K562 (cell line): Measurements from ENCODE around the gene UGP2. TPM values are rescaled to one million over a fixed set of nuclear protein-coding genes. Genes with fewer than 3 reads are reported as not detected.

Experiments
- CBX5 ChIP-seq: IDR thresholded peaks from 2 replicates; pipeline ENCODE4 v1.6.1; 2014; ENCODE audit warnings: low read depth, borderline replicate concordance
- NCOA2 ChIP-seq, 2 experiments: fragments of 450-650 bp; IDR thresholded peaks; 2 replicates each; pipeline ENCODE4 v1.6.1; 2018; ENCODE audit warnings: mild to moderate bottlenecking in 2 of 2, moderate library complexity in 1 of 2; ENCODE audit not compliant: partially characterized antibody in 2 of 2
- PHTF2 ChIP-seq: fragments of 250-450 bp; sonication (Bioruptor Pico); IDR thresholded peaks from 2 replicates; pipeline ENCODE4 v1.5.0; 2021; ENCODE audit warnings: mild to moderate bottlenecking
- RBM39 ChIP-seq: fragments of 200-400 bp; formaldehyde crosslinking; optimal IDR thresholded peaks from 2 replicates; pipeline ENCODE3; 2018; ENCODE audit warnings: low read depth, low read length
- RFX1 ChIP-seq: fragments of 450-650 bp; IDR thresholded peaks from 2 replicates; pipeline ENCODE4 v1.6.1; 2016; ENCODE audit warnings: mild to moderate bottlenecking, moderate library complexity
- SMAD3 ChIP-seq: fragments of 450-650 bp; formaldehyde crosslinking; conservative IDR thresholded peaks from 2 replicates; pipeline ENCODE4 v1.4.0; 2020; ENCODE audit warnings: mild to moderate bottlenecking
- SMARCE1 ChIP-seq: fragments of 450-650 bp; IDR thresholded peaks from 2 replicates; pipeline ENCODE4 v1.7.1; 2016; ENCODE audit warnings: mild to moderate bottlenecking
- SRF ChIP-seq, 2 experiments: fragments of 250-450, 450-650 bp in 1 of 2; sonication (Bioruptor Pico) in 1 of 2; sonication (generic) in 1 of 2; formaldehyde crosslinking; IDR thresholded peaks; 2 replicates each; pipeline versions ENCODE4 v1.5.0 to v1.5.1; 2020 to 2022; ENCODE audit warnings: mild to moderate bottlenecking in 1 of 2, missing genetic modification reagents in 1 of 2
- TEAD2 ChIP-seq: fragments of 450-650 bp; IDR thresholded peaks from 2 replicates; pipeline ENCODE4 v1.6.1; 2016; ENCODE audit warnings: missing genetic modification characterization, control low read depth, missing compliant biosample characterization
- TSC22D4 ChIP-seq: fragments of 450-650 bp; IDR thresholded peaks from 2 replicates; pipeline ENCODE4 v1.6.1; 2016; ENCODE audit warnings: missing genetic modification characterization, missing biosample characterization, control low read depth
- ZNF282 ChIP-seq: sonication (generic); formaldehyde crosslinking; IDR thresholded peaks from 2 replicates; pipeline ENCODE4 v1.8.1; 2023; ENCODE audit warnings: missing genetic modification reagents
- polyA plus RNA-seq, 8 experiments: library from polyadenylated mRNA; depleted of rRNA in 4 of 8; stranded (reverse) in 5 of 8; unstranded in 3 of 8; fragments of >200 nt; fragmentation: Nextera tagmentation in 2 of 8; fragmentation: Illumina TruSeq in 1 of 8; extraction: Ambion mirVana in 2 of 8; extraction: Trizol in 1 of 8; gene quantifications; 2 replicates each; pipeline versions ENCODE4 v1.2.1 to v1.2.3, GENCODE V29; 2011 to 2014; ENCODE audit warnings: inconsistent platforms in 1 of 8, missing spikeins in 1 of 8
- total RNA-seq, 7 experiments: library from RNA; depleted of rRNA in 6 of 7; stranded (reverse); fragments of >200 nt in 6 of 7; fragmentation: Illumina TruSeq in 2 of 7; extraction: Trizol in 2 of 7; gene quantifications; 2 replicates each; pipeline versions ENCODE4 v1.2.1 to v1.2.3, GENCODE V29; 2011 to 2021; ENCODE audit warnings: low replicate concordance in 1 of 7
- TF ChIP-seq, protein P1 (sequence below), 3 experiments: fragments of 200-800 bp in 1 of 3; fragments of 250-450 bp in 1 of 3; fragments of 450-650 bp in 1 of 3; sonication (Bioruptor Pico) in 1 of 3; sonication (Bioruptor generic) in 1 of 3; formaldehyde crosslinking in 1 of 3; IDR thresholded peaks; 2 replicates each; pipeline versions ENCODE4 v1.6.1 to v1.8.0; 2016 to 2022; ENCODE audit warnings: mild to moderate bottlenecking in 2 of 3, missing genetic modification characterization in 2 of 3, missing compliant biosample characterization in 1 of 3, moderate library complexity in 1 of 3
- TF ChIP-seq, protein P2 (sequence below): IDR thresholded peaks from 2 replicates; pipeline ENCODE4 v1.6.1; 2011; ENCODE audit not compliant: insufficient read length; ENCODE audit errors: extremely low read depth
- TF ChIP-seq, protein P3 (sequence below), 2 experiments: fragments of 450-650 bp; conservative IDR thresholded peaks; 2 replicates each; pipeline ENCODE4 v1.6.1; 2017; ENCODE audit warnings: mild to moderate bottlenecking in 2 of 2, moderate library complexity in 2 of 2
- TF ChIP-seq, protein P4 (sequence below): fragments of 250-450 bp; sonication (Bioruptor Pico); IDR thresholded peaks from 2 replicates; pipeline ENCODE4 v1.8.0; 2021; ENCODE audit warnings: mild to moderate bottlenecking, moderate library complexity
- TF ChIP-seq, protein P5 (sequence below): fragments of 450-650 bp; formaldehyde crosslinking; IDR thresholded peaks from 2 replicates; pipeline ENCODE4 v1.4.0; 2020; ENCODE audit warnings: mild to moderate bottlenecking, moderate library complexity

The UGP2 gene
- total and polyA plus RNA-seq, 9 of the 15 experiments (the other 6 are each of a cell fraction or from before 2014, with no cell fraction given): 25.2 to 69.3 (median 58.9) TPM

DNA sequence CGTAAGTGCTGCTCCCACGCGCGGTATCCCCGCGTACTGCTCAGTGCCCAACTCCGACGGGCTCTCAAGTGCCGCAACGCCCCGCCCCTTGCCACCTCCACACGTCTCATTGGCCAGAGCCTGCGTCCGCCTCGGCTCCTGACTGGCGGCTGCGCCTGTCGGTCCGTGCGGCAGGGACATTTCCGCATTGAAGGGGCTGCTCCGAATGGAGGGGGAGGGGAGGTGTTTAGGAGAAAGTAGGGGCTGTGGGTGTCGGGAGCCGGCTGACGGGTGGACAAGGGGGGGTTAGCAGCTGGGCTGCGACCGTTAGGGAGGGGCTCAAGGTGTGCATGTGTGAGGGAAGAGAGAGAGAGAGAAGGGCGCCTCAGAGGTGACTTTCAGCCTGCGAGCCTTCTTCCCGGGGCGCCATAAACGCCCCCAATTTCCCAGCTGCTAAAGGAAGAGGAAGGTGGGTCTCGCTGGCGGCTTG is 877 bp upstream of the UGP2 start (continued):
- TF ChIP-seq, protein P1, sequence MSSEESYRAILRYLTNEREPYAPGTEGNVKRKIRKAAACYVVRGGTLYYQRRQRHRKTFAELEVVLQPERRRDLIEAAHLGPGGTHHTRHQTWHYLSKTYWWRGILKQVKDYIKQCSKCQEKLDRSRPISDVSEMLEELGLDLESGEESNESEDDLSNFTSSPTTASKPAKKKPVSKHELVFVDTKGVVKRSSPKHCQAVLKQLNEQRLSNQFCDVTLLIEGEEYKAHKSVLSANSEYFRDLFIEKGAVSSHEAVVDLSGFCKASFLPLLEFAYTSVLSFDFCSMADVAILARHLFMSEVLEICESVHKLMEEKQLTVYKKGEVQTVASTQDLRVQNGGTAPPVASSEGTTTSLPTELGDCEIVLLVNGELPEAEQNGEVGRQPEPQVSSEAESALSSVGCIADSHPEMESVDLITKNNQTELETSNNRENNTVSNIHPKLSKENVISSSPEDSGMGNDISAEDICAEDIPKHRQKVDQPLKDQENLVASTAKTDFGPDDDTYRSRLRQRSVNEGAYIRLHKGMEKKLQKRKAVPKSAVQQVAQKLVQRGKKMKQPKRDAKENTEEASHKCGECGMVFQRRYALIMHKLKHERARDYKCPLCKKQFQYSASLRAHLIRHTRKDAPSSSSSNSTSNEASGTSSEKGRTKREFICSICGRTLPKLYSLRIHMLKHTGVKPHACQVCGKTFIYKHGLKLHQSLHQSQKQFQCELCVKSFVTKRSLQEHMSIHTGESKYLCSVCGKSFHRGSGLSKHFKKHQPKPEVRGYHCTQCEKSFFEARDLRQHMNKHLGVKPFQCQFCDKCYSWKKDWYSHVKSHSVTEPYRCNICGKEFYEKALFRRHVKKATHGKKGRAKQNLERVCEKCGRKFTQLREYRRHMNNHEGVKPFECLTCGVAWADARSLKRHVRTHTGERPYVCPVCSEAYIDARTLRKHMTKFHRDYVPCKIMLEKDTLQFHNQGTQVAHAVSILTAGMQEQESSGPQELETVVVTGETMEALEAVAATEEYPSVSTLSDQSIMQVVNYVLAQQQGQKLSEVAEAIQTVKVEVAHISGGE (CRISPR knock-in tag; IDR thresholded peaks at IDR 0.05): 0 out of 6 replicates have a peak, but pooled peaks of 1 of the 3 experiments have one; percentile 16
- TF ChIP-seq SMAD3 (CRISPR knock-in tag) (no peak), SMARCE1 (no peak; the same call in 1 of the 2 replicates), TEAD2 (tag) (no peak), ZNF282 (no peak), RFX1 (no peak), NCOA2 (IDR thresholded peaks at IDR 0.05; ENCODE audit: partially characterized antibody in 2 of 2) (no peak), SRF (CRISPR knock-in tag; IDR thresholded peaks at IDR 0.05) (no peak), TSC22D4 (tag) (no peak), RBM39 (no peak), CBX5 (no peak), PHTF2 (CRISPR knock-in tag) (no peak)
- TF ChIP-seq, protein P2, sequence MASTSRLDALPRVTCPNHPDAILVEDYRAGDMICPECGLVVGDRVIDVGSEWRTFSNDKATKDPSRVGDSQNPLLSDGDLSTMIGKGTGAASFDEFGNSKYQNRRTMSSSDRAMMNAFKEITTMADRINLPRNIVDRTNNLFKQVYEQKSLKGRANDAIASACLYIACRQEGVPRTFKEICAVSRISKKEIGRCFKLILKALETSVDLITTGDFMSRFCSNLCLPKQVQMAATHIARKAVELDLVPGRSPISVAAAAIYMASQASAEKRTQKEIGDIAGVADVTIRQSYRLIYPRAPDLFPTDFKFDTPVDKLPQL: no peak
- TF ChIP-seq, protein P3, sequence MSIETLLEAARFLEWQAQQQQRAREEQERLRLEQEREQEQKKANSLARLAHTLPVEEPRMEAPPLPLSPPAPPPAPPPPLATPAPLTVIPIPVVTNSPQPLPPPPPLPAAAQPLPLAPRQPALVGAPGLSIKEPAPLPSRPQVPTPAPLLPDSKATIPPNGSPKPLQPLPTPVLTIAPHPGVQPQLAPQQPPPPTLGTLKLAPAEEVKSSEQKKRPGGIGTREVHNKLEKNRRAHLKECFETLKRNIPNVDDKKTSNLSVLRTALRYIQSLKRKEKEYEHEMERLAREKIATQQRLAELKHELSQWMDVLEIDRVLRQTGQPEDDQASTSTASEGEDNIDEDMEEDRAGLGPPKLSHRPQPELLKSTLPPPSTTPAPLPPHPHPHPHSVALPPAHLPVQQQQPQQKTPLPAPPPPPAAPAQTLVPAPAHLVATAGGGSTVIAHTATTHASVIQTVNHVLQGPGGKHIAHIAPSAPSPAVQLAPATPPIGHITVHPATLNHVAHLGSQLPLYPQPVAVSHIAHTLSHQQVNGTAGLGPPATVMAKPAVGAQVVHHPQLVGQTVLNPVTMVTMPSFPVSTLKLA (conservative IDR thresholded peaks at IDR 0.05): peak; percentile 61 to 71
- TF ChIP-seq, protein P4, sequence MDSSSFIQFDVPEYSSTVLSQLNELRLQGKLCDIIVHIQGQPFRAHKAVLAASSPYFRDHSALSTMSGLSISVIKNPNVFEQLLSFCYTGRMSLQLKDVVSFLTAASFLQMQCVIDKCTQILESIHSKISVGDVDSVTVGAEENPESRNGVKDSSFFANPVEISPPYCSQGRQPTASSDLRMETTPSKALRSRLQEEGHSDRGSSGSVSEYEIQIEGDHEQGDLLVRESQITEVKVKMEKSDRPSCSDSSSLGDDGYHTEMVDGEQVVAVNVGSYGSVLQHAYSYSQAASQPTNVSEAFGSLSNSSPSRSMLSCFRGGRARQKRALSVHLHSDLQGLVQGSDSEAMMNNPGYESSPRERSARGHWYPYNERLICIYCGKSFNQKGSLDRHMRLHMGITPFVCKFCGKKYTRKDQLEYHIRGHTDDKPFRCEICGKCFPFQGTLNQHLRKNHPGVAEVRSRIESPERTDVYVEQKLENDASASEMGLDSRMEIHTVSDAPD: no peak
- TF ChIP-seq, protein P5, sequence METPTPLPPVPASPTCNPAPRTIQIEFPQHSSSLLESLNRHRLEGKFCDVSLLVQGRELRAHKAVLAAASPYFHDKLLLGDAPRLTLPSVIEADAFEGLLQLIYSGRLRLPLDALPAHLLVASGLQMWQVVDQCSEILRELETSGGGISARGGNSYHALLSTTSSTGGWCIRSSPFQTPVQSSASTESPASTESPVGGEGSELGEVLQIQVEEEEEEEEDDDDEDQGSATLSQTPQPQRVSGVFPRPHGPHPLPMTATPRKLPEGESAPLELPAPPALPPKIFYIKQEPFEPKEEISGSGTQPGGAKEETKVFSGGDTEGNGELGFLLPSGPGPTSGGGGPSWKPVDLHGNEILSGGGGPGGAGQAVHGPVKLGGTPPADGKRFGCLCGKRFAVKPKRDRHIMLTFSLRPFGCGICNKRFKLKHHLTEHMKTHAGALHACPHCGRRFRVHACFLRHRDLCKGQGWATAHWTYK: no peak
